ENCODE measurements around the gene ABCB11. TPM values are rescaled to one million over a fixed set of nuclear protein-coding genes. Genes with fewer than 3 reads are reported as not detected.
"Not testable (repeated sequence)": the region's sequence is repeated elsewhere in the genome, so short reads cannot be mapped to it uniquely, and the experiment has no call there.

The ABCB11 gene
- total RNA-seq, 1 donor from 2014 or later, result not detected

- DNase-seq (ENCODE audit: extremely low spot score in 2 of 2), result no peak
- Histone ChIP-seq H3K4me1 (peaks cover 5% of the 10 kb centered on the region), H3K36me3 (no peaks in the 10 kb centered on the region), H3K27ac (no peak overlapping the region), H3K4me3 (no peak overlapping the region), H3K9me3 (no peaks in the 10 kb centered on the region), H3K27me3 (no peaks in the 10 kb centered on the region)
- no peak for TF ChIP-seq POLR2A (IDR thresholded peaks at IDR 0.05)
- TF ChIP-seq CTCF (IDR thresholded peaks at IDR 0.05), result no peak
- TF ChIP-seq POLR2AphosphoS5 (IDR thresholded peaks at IDR 0.05; ENCODE audit: insufficient read depth in 1 of 2, low read depth in 1 of 2), result no peak
- intact Hi-C loops (cut with DNase I), result no loop called here
These were observed 34.9 kb upstream of the ABCB11 start for GRCh38 chr2:169065864-169066517.

- DNase-seq (ENCODE audit: extremely low spot score in 2 of 2), result no peak
- H3K9me3 ChIP-seq, result no peaks in the 10 kb centered on the region
- H3K4me1 ChIP-seq, result peaks cover 5% of the 10 kb centered on the region
- no peak overlapping the region for H3K4me3 ChIP-seq
- no peaks in the 10 kb centered on the region for H3K36me3 ChIP-seq
- TF ChIP-seq POLR2AphosphoS5 (IDR thresholded peaks at IDR 0.05; ENCODE audit: insufficient read depth in 1 of 2, low read depth in 1 of 2) (no peak), CTCF (IDR thresholded peaks at IDR 0.05) (no peak), POLR2A (IDR thresholded peaks at IDR 0.05) (no peak)
- no peak overlapping the region for H3K27ac ChIP-seq
- intact Hi-C loops (cut with DNase I), result no loop called here
- no peaks in the 10 kb centered on the region for H3K27me3 ChIP-seq
These were observed 34.3 kb upstream of the ABCB11 start for GRCh38 chr2:169065422-169065821.

GRCh38 chr2:169064199-169064598 lies 33.1 kb upstream of the ABCB11 start:
- H3K36me3 ChIP-seq; H3K4me3 ChIP-seq; intact Hi-C loops (cut with DNase I); H3K27me3 ChIP-seq; H3K4me1 ChIP-seq; H3K9me3 ChIP-seq; DNase-seq (ENCODE audit: extremely low spot score in 2 of 2); H3K27ac ChIP-seq: not testable (repeated sequence)

- H3K9me3 ChIP-seq; H3K36me3 ChIP-seq; intact Hi-C loops (cut with DNase I); H3K27ac ChIP-seq; H3K4me3 ChIP-seq; DNase-seq (ENCODE audit: extremely low spot score in 2 of 2); H3K4me1 ChIP-seq; H3K27me3 ChIP-seq: not testable (repeated sequence)
These were observed 23.5 kb upstream of the ABCB11 start for GRCh38 chr2:169054575-169054974.

GRCh38 chr2:169050476-169051240 lies 19.5 kb upstream of the ABCB11 start:
- intact Hi-C loops (cut with DNase I), result no loop called here
- H3K9me3 ChIP-seq, result peaks cover 4% of the 10 kb centered on the region
- no peak for DNase-seq (ENCODE audit: extremely low spot score in 2 of 2)

More at GRCh38 chr2:169050476-169051240, 19.5 kb upstream of the ABCB11 start:
- H3K36me3 ChIP-seq, result no peaks in the 10 kb centered on the region
- H3K27ac ChIP-seq, result no peak overlapping the region
- no peaks in the 10 kb centered on the region for H3K4me1 ChIP-seq
- TF ChIP-seq CTCF (IDR thresholded peaks at IDR 0.05) (no peak), POLR2AphosphoS5 (IDR thresholded peaks at IDR 0.05; ENCODE audit: insufficient read depth in 1 of 2, low read depth in 1 of 2) (no peak), POLR2A (IDR thresholded peaks at IDR 0.05) (no peak)
- no peaks in the 10 kb centered on the region for H3K27me3 ChIP-seq
- no peak overlapping the region for H3K4me3 ChIP-seq

All from vagina (tissue), 2 donors.